Karpas-422 (cell line): ENCODE measurements around the gene CTAG1A. TPM values are rescaled to one million over a fixed set of nuclear protein-coding genes. Genes with fewer than 3 reads are reported as not detected.
"Not testable (repeated sequence)": the region's sequence is repeated elsewhere in the genome, so short reads cannot be mapped to it uniquely, and the experiment has no call there.

Experiments used
- DNase-seq: peaks from one replicate; pipeline ENCODE4 v3.0.0-alpha.2; 2015
- H2AFZ ChIP-seq: fragments of 200-600 bp; sonication (generic); 2 replicates; pipeline ENCODE4 v1.6.1; 2014; ENCODE audit warnings: antibody characterized with exemption, low read length, mixed read lengths
- H3K27ac ChIP-seq: fragments of 200-600 bp; sonication (generic); 2 replicates; pipeline ENCODE4 v1.5.1; 2014; ENCODE audit warnings: mild to moderate bottlenecking, low read length, moderate library complexity
- H3K27me3 ChIP-seq: fragments of 200-600 bp; sonication (generic); 2 replicates; pipeline ENCODE4 v1.6.1; 2014; ENCODE audit warnings: low read length, mixed read lengths
- H3K36me3 ChIP-seq: fragments of 200-600 bp; sonication (generic); 2 replicates; pipeline ENCODE4 v1.6.1; 2014; ENCODE audit warnings: low read length, mixed read lengths; ENCODE audit not compliant: insufficient read depth
- H3K4me1 ChIP-seq: fragments of 200-600 bp; sonication (generic); 2 replicates; pipeline ENCODE4 v1.6.1; 2014; ENCODE audit warnings: mild to moderate bottlenecking, low read length, mixed read lengths
- H3K4me2 ChIP-seq: fragments of 200-600 bp; sonication (generic); 2 replicates; pipeline ENCODE4 v1.6.1; 2014; ENCODE audit warnings: low read length, low read depth, mild to moderate bottlenecking; ENCODE audit not compliant: poor library complexity, severe bottlenecking
- H3K4me3 ChIP-seq: fragments of 200-600 bp; sonication (generic); 2 replicates; pipeline ENCODE4 v1.5.1; 2014; ENCODE audit warnings: mild to moderate bottlenecking, antibody characterized with exemption, low read length, mixed read lengths
- H3K79me2 ChIP-seq: fragments of 200-600 bp; sonication (generic); 2 replicates; pipeline ENCODE4 v1.6.1; 2014; ENCODE audit warnings: mild to moderate bottlenecking, low read length, mixed read lengths
- H3K9ac ChIP-seq: fragments of 200-600 bp; sonication (generic); 2 replicates; pipeline ENCODE4 v1.6.0; 2014; ENCODE audit warnings: low read length
- H3K9me2 ChIP-seq: fragments of 200-600 bp; sonication (generic), shearing (Covaris generic); replicated peaks from 2 replicates; pipeline ENCODE4 v1.6.0; 2014; ENCODE audit warnings: mild to moderate bottlenecking, low read length, moderate library complexity; ENCODE audit not compliant: insufficient read depth
- H3K9me3 ChIP-seq: fragments of 300-700, 200-600 bp; sonication (generic); 2 replicates; pipeline ENCODE4 v1.6.1; 2014; ENCODE audit warnings: low read length, mixed read lengths
- H4K20me1 ChIP-seq: fragments of 200-600 bp; sonication (generic); 2 replicates; pipeline ENCODE4 v1.6.1; 2014; ENCODE audit warnings: mild to moderate bottlenecking, antibody characterized with exemption, low read length, low read depth; ENCODE audit not compliant: insufficient read depth
- small RNA-seq: library from RNA; depleted of rRNA; stranded (forward); fragments of <200 nt; gene quantifications from one replicate; pipeline ENCODE3, GENCODE V24; 2014
- total RNA-seq: library from RNA; depleted of rRNA; stranded (reverse); fragments of >200 nt; shearing (Covaris generic); gene quantifications from 2 replicates; pipeline ENCODE4 v1.2.3, GENCODE V29; 2014; ENCODE audit warnings: low replicate concordance; rRNA removed

The CTAG1A gene
- total RNA-seq, 1 experiment from 2014 or later = not detected

DNA sequence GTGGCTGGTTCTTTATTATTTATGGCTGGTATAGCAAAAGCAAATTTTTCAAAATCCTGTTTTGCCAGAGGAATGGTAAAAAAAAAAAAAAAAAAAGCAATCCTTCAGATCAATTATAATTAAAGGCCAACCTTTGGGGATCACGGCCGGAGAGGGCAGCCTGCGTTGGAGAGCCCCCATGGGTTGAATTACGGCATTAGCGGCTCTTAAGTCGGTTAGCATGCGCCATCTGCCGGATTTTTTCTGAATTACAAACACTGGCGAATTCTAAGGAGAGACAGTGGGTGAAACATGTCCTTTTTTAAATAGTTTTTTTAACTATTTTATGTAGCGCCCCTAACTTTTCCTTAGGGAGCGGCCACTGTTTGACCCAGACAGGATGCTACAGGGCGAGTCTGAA, 28.7 kb downstream of the CTAG1A start:
- not testable (repeated sequence) for H3K27ac ChIP-seq, H3K27me3 ChIP-seq, H3K4me2 ChIP-seq, H3K9me2 ChIP-seq, H3K79me2 ChIP-seq, H3K9ac ChIP-seq, H2AFZ ChIP-seq, H3K9me3 ChIP-seq, H3K36me3 ChIP-seq, DNase-seq, H4K20me1 ChIP-seq, H3K4me1 ChIP-seq, H3K4me3 ChIP-seq

DNA sequence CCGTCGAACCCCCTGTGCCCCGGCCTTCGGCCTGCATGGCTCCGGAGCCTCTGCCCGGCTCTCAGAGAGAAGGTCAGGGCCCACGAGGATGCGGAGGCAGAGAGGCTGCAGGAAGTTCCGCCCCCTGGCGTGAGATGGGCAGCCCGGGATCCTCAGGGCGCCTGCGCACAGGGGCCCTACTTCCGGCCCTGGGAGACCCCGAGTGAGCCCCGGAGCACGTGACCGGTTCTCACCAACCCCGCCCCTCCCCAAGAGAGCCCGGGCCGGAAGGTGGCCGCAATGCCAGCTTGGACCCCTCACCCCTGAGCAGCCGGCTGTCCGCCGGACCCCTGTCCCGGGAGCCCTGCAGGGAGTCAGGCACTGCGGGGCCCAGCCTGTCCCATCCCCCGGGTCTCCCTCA, 34.2 kb downstream of the CTAG1A start, which contains the start of gene CTAG1B:
TSS of gene CTAG1B (minus strand) at position 101 of the 400 bp plus-strand sequence. CDS start at position 37, 64 bp downstream.
- H3K27ac ChIP-seq, H3K4me1 ChIP-seq, H3K27me3 ChIP-seq, H3K79me2 ChIP-seq, H3K9me3 ChIP-seq, H3K4me3 ChIP-seq, H3K9me2 ChIP-seq, H3K36me3 ChIP-seq, H3K4me2 ChIP-seq, H4K20me1 ChIP-seq, DNase-seq, H3K9ac ChIP-seq, H2AFZ ChIP-seq: not testable (repeated sequence)

DNA sequence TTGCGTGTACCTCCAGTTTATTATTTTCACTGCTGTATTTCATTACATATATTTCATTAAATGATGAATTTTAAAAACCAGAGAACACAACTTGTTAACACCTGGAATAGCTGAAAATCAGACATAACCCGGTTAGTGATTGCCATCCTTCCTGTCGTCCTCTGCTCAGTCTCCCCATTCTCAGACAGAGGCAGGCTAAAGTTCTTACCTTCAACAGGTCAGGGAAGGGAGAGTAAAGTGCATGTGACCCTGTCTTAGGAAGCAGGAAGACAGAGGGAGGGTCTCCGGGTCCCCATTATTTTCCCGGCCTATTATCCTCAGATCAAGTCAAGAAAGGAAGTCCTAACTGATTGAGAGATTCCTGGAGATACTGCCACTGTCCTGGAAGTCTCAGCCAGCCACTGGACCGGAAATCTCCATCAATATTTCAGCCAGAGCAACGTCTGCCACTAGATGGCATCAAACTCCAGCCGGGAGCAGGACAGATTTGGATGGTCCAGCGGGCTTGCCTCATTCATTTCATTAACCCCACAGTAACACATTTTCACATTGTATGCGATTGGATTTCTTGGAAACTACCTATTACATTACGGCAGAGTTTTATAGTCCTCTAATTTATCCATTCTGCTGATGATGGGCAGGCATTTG, 36.0 kb downstream of the CTAG1A start:
- not testable (repeated sequence) for DNase-seq, H2AFZ ChIP-seq, H3K36me3 ChIP-seq

DNA sequence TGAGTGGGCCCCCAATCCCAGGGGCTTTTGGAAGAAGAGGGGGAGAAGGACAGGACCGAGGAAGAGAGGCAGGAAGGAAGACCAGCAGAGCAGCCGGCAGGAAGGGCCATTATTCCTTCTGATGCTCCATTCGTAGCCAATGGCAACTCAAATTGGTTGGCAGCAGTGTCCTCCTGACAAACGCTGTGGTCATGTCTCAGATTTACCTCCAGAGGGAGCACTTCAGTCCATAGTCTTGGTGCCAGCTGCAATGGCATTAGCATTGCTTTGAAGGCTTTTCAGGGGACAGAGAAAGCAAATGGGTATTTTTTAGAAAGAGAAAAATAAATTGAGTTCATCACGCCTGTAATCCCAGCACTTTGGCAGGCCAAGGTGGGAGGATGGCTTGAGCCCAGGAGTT, 44.0 kb downstream of the CTAG1A start:
- not testable (repeated sequence) for H3K4me2 ChIP-seq

More for the DNA sequence above, 36.0 kb downstream of the CTAG1A start:
- not testable (repeated sequence) for H3K9me3 ChIP-seq, H4K20me1 ChIP-seq, H3K4me3 ChIP-seq, H3K4me1 ChIP-seq, H3K27ac ChIP-seq, H3K79me2 ChIP-seq, H3K27me3 ChIP-seq, H3K9me2 ChIP-seq, H3K4me2 ChIP-seq, H3K9ac ChIP-seq

DNA sequence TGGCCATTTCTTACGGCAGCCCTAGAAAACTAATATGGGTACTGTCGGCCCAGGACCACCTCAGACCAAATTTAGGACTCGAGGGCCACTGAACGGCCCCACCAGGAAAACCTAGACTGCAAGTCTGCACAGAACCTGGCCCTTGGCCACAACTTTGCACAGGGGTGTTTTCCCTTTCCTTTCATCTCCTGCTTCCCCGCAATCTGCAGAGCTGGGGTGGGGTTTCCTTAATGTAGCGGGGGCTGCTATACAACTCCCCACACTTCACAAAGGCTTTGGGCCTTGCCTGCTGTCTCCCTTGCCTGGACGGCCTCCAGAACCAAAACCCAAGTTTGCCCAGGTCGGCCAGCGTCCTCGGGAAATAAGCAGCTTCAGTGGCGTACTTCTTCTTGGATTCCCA, 46.0 kb downstream of the CTAG1A start:
- not testable (repeated sequence) for H3K4me2 ChIP-seq, H3K79me2 ChIP-seq, H3K4me1 ChIP-seq, H3K9ac ChIP-seq, H2AFZ ChIP-seq, H3K9me3 ChIP-seq, DNase-seq, H4K20me1 ChIP-seq, H3K9me2 ChIP-seq, H3K36me3 ChIP-seq, H3K27me3 ChIP-seq, H3K4me3 ChIP-seq, H3K27ac ChIP-seq

More for the DNA sequence above, 44.0 kb downstream of the CTAG1A start:
- not testable (repeated sequence) for H3K4me1 ChIP-seq, H3K9ac ChIP-seq, DNase-seq, H3K27me3 ChIP-seq, H3K79me2 ChIP-seq, H3K9me3 ChIP-seq, H3K4me3 ChIP-seq, H3K27ac ChIP-seq, H2AFZ ChIP-seq, H3K36me3 ChIP-seq, H4K20me1 ChIP-seq, H3K9me2 ChIP-seq

DNA sequence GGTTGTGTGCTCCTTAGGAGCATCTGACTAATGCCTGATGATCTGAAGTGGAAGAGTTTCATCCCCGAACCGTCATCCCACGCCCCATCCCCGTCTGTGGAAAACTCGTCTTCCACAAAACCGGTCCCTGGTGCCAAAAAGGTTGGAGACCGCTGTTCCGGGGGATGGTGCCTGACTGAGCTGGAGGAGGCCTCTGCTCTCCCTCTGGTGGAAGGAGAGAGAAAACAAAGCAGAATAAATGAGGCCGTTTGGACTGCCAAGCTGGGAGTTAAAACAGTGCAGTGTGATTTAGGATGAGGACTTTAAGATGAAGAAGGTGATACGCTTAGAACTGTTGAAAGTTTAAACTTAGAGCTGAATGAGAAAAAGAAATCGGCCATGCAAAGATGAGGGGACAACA, 48.7 kb downstream of the CTAG1A start:
- H3K9ac ChIP-seq, H3K36me3 ChIP-seq, H2AFZ ChIP-seq, H3K79me2 ChIP-seq, DNase-seq, H3K9me2 ChIP-seq, H4K20me1 ChIP-seq, H3K4me2 ChIP-seq, H3K27ac ChIP-seq, H3K27me3 ChIP-seq, H3K4me1 ChIP-seq, H3K4me3 ChIP-seq, H3K9me3 ChIP-seq: not testable (repeated sequence)

Small RNA genes within 50 kb of the gene (small RNA-seq; reads per million reads assigned to genes)
- not detected for gene AC244090.1
- not detected for gene AC244107.2

Other genes with a start within 250 kb of the CTAG1A start
- gene FLNA, start 210.5 kb upstream of the CTAG1A start, total RNA-seq = 46.3 and 89.6 TPM in 2 replicates
- 19.5 and 20.7 TPM in 2 replicates for gene EMD, start 205.8 kb upstream of the CTAG1A start, total RNA-seq
- gene RPL10, start 186.8 kb upstream of the CTAG1A start, total RNA-seq = 4,110 and 4,432 TPM in 2 replicates
- 17.6 and 30.8 TPM in 2 replicates for gene DNASE1L1, start 175.9 kb upstream of the CTAG1A start, total RNA-seq
- gene TAFAZZIN, start 173.6 kb upstream of the CTAG1A start, total RNA-seq = 22.1 and 39.0 TPM in 2 replicates
- 40.0 and 46.6 TPM in 2 replicates for gene ATP6AP1, start 156.5 kb upstream of the CTAG1A start, total RNA-seq
- 52.7 and 88.3 TPM in 2 replicates for gene GDI1, start 148.0 kb upstream of the CTAG1A start, total RNA-seq
- 18.9 and 49.5 TPM in 2 replicates for gene FAM50A, start 141.0 kb upstream of the CTAG1A start, total RNA-seq
- gene PLXNA3, start 126.9 kb upstream of the CTAG1A start, total RNA-seq = 7.2 and 15.8 TPM in 2 replicates
- 51.8 and 73.5 TPM in 2 replicates for gene LAGE3, start 105.9 kb upstream of the CTAG1A start, total RNA-seq
- 30.4 and 52.2 TPM in 2 replicates for gene UBL4A, start 98.5 kb upstream of the CTAG1A start, total RNA-seq
- gene SLC10A3, start 94.5 kb upstream of the CTAG1A start, total RNA-seq = 30.5 and 32.1 TPM in 2 replicates
- 14.0 and 36.4 TPM in 2 replicates for gene FAM3A, start 68.9 kb upstream of the CTAG1A start, total RNA-seq
- gene G6PD, start 38.3 kb upstream of the CTAG1A start, total RNA-seq = 24.3 and 36.1 TPM in 2 replicates
- 8.1 and 14.3 TPM in 2 replicates for gene IKBKG, start 37.5 kb upstream of the CTAG1A start, total RNA-seq
- gene CTAG1B, start 34.1 kb downstream of the CTAG1A start, total RNA-seq = not detected in 2 replicates
- 15.5 TPM in 1 of 2 replicates, not detected in the other for gene CTAG2, start 68.4 kb downstream of the CTAG1A start, total RNA-seq
- gene GAB3, start 165.9 kb downstream of the CTAG1A start, total RNA-seq = 3.5 and 26.2 TPM in 2 replicates
- 58.6 and 94.0 TPM in 2 replicates for gene DKC1, start 177.7 kb downstream of the CTAG1A start, total RNA-seq
- gene MPP1, start 220.4 kb downstream of the CTAG1A start, total RNA-seq = 5.7 and 10.7 TPM in 2 replicates
- gene SMIM9, start 249.5 kb downstream of the CTAG1A start, total RNA-seq = not detected in 2 replicates